Subcutaneous abdominal adipose tissue (tissue), 5 donors: ENCODE data around the gene SLC36A1.
"Not testable (repeated sequence)": the region's sequence is repeated elsewhere in the genome, so short reads cannot be mapped to it uniquely, and the experiment has no call there.

ENCODE experiments used
- H3K27ac ChIP-seq: one replicate; pipeline ENCODE4 v1.7.0; 2013; ENCODE audit warnings: low read depth, mild to moderate bottlenecking, inconsistent platforms, low read length, moderate library complexity
- H3K27me3 ChIP-seq, 5 donors: one replicate each; pipeline ENCODE4 v1.7.0; 2013; ENCODE audit warnings: low read length in 5 of 5, inconsistent platforms in 1 of 5; ENCODE audit not compliant: control insufficient read depth in 5 of 5, insufficient read depth in 4 of 5
- H3K36me3 ChIP-seq, 5 donors: one replicate each; pipeline ENCODE4 v1.7.0; 2013; ENCODE audit warnings: low read length in 5 of 5; ENCODE audit not compliant: control insufficient read depth in 5 of 5, insufficient read depth in 5 of 5
- H3K4me1 ChIP-seq, 5 donors: one replicate each; pipeline ENCODE4 v1.7.0; 2013; ENCODE audit warnings: low read length in 5 of 5, mild to moderate bottlenecking in 3 of 5, moderate library complexity in 1 of 5; ENCODE audit not compliant: control insufficient read depth in 5 of 5, insufficient read depth in 5 of 5
- H3K4me3 ChIP-seq, 5 donors: one replicate each; pipeline ENCODE4 v1.7.0; 2013; ENCODE audit warnings: low read length in 5 of 5, low read depth in 1 of 5
- H3K9ac ChIP-seq, 5 donors: one replicate each; pipeline ENCODE4 v1.7.0; 2013; ENCODE audit warnings: low read length in 5 of 5, mild to moderate bottlenecking in 4 of 5, moderate library complexity in 3 of 5
- H3K9me3 ChIP-seq, 5 donors: one replicate each; pipeline ENCODE4 v1.7.0; 2013; ENCODE audit warnings: low read length in 5 of 5; ENCODE audit not compliant: control insufficient read depth in 5 of 5
- donor health status: healthy.
- donor health status: healthy.
- donor health status: healthy.
- donor health status: healthy.
- donor health status: healthy.

SLC36A1 gene

GRCh38 chr5:151497391-151498002 lies 50.1 kb downstream of the SLC36A1 start:
- H3K9ac ChIP-seq, result no peak overlapping the region
- H3K9me3 ChIP-seq, result no peaks in the 10 kb centered on the region
- H3K27me3 ChIP-seq, result no peaks in the 10 kb centered on the region
- H3K36me3 ChIP-seq, result no peaks in the 10 kb centered on the region
- H3K27ac ChIP-seq, result no peak overlapping the region
- H3K4me1 ChIP-seq, result peaks cover 0 to 18% (median 13%) of the 10 kb centered on the region in 5 donors
- H3K4me3 ChIP-seq, result no peak overlapping the region

- Histone ChIP-seq H3K27me3 (no peaks in the 10 kb centered on the region), H3K4me1 (peaks cover 0 to 18% (median 13%) of the 10 kb centered on the region in 5 donors), H3K4me3 (no peak overlapping the region), H3K9ac (peak overlapping the region in 1 of 5 donors; percentile 49), H3K27ac (no peak overlapping the region), H3K36me3 (no peaks in the 10 kb centered on the region), H3K9me3 (no peaks in the 10 kb centered on the region)
These were observed 51.2 kb downstream of the SLC36A1 start for GRCh38 chr5:151498395-151499155.

GRCh38 chr5:151499501-151500035 lies 52.2 kb downstream of the SLC36A1 start:
- no peaks in the 10 kb centered on the region for H3K36me3 ChIP-seq
- no peak overlapping the region for H3K4me3 ChIP-seq
- no peaks in the 10 kb centered on the region for H3K27me3 ChIP-seq
- peaks cover 0 to 18% (median 13%) of the 10 kb centered on the region in 5 donors for H3K4me1 ChIP-seq
- no peaks in the 10 kb centered on the region for H3K9me3 ChIP-seq
- H3K27ac ChIP-seq, result no peak overlapping the region
- H3K9ac ChIP-seq, result no peak overlapping the region

- Histone ChIP-seq H3K4me3 (no peak overlapping the region), H3K27ac (no peak overlapping the region), H3K4me1 (peaks cover 0 to 13% (median 6%) of the 10 kb centered on the region in 5 donors), H3K27me3 (no peaks in the 10 kb centered on the region), H3K36me3 (peaks cover 0 to 23% (median 3%) of the 10 kb centered on the region in 5 donors), H3K9me3 (no peaks in the 10 kb centered on the region), H3K9ac (no peak overlapping the region)
These were observed 56.6 kb downstream of the SLC36A1 start for GRCh38 chr5:151504006-151504405.

GRCh38 chr5:151508308-151508707 lies 60.9 kb downstream of the SLC36A1 start:
- not testable (repeated sequence) for H3K4me3 ChIP-seq, H3K27me3 ChIP-seq, H3K27ac ChIP-seq, H3K4me1 ChIP-seq, H3K9ac ChIP-seq, H3K9me3 ChIP-seq
- H3K36me3 ChIP-seq, result peaks cover 0 to 50% (median 9%) of the 10 kb centered on the region in 5 donors

- Histone ChIP-seq H3K27me3 (no peaks in the 10 kb centered on the region), H3K4me3 (no peak overlapping the region), H3K9me3 (no peaks in the 10 kb centered on the region), H3K9ac (no peak overlapping the region), H3K4me1 (peaks cover 0 to 4% (median 0%) of the 10 kb centered on the region in 5 donors), H3K36me3 (peaks cover 0 to 50% (median 9%) of the 10 kb centered on the region in 5 donors), H3K27ac (no peak overlapping the region)
These were observed 61.8 kb downstream of the SLC36A1 start for GRCh38 chr5:151509231-151509630.

GRCh38 chr5:151509836-151510235 lies 62.4 kb downstream of the SLC36A1 start:
- no peak overlapping the region for H3K27ac ChIP-seq
- no peaks in the 10 kb centered on the region for H3K27me3 ChIP-seq
- no peak overlapping the region for H3K9ac ChIP-seq
- peaks cover 0 to 4% (median 0%) of the 10 kb centered on the region in 5 donors for H3K4me1 ChIP-seq
- H3K9me3 ChIP-seq, result no peaks in the 10 kb centered on the region
- H3K36me3 ChIP-seq, result peaks cover 0 to 48% (median 9%) of the 10 kb centered on the region in 5 donors
- no peak overlapping the region for H3K4me3 ChIP-seq

- Histone ChIP-seq H3K36me3 (peaks cover 0 to 17% (median 10%) of the 10 kb centered on the region in 5 donors), H3K9me3 (no peaks in the 10 kb centered on the region), H3K4me3 (no peak overlapping the region), H3K9ac (no peak overlapping the region), H3K27me3 (no peaks in the 10 kb centered on the region), H3K27ac (no peak overlapping the region), H3K4me1 (no peaks in the 10 kb centered on the region)
These were observed 69.9 kb downstream of the SLC36A1 start for GRCh38 chr5:151517122-151517920.

GRCh38 chr5:151520294-151520693 lies 72.9 kb downstream of the SLC36A1 start:
- H3K4me3 ChIP-seq, result no peak overlapping the region
- no peak overlapping the region for H3K9ac ChIP-seq

More at GRCh38 chr5:151520294-151520693, 72.9 kb downstream of the SLC36A1 start:
- peaks cover 0 to 16% (median 12%) of the 10 kb centered on the region in 5 donors for H3K36me3 ChIP-seq
- no peaks in the 10 kb centered on the region for H3K4me1 ChIP-seq
- H3K9me3 ChIP-seq, result no peaks in the 10 kb centered on the region
- H3K27ac ChIP-seq, result no peak overlapping the region
- H3K27me3 ChIP-seq, result no peaks in the 10 kb centered on the region
